PFSK-1 (cell line): ENCODE data around the gene ARHGAP42.

Source experiments
- FOXP2 ChIP-seq: optimal IDR thresholded peaks from 2 replicates; pipeline ENCODE3; 2011; ENCODE audit warnings: borderline replicate concordance, control low read depth, inconsistent platforms; ENCODE audit not compliant: insufficient read depth; ENCODE audit errors: extremely low read length, extremely low read depth
- POLR2AphosphoS5 ChIP-seq: IDR thresholded peaks from 2 replicates; pipeline ENCODE4 v1.6.1; 2012; ENCODE audit warnings: low read depth, mild to moderate bottlenecking, control low read depth, low read length, moderate library complexity
- SIN3A ChIP-seq: IDR thresholded peaks from 2 replicates; pipeline ENCODE4 v1.6.1; 2012; ENCODE audit warnings: mild to moderate bottlenecking, low read length, moderate library complexity, borderline replicate concordance; ENCODE audit not compliant: insufficient read depth
- TAF1 ChIP-seq: IDR thresholded peaks from 2 replicates; pipeline ENCODE4 v1.6.1; 2012; ENCODE audit warnings: low read length, control low read depth, borderline replicate concordance; ENCODE audit not compliant: insufficient read depth
- TF ChIP-seq, protein P1 (sequence below), 2 experiments: IDR thresholded peaks; 2 replicates each; pipeline versions ENCODE4 v1.6.1 to v1.8.0; 2011 to 2012; ENCODE audit warnings: low read depth in 2 of 2, low read length in 2 of 2, control low read depth in 1 of 2, inconsistent platforms in 1 of 2, mild to moderate bottlenecking in 1 of 2, moderate library complexity in 1 of 2; ENCODE audit not compliant: insufficient read depth in 1 of 2

ARHGAP42 gene

DNA sequence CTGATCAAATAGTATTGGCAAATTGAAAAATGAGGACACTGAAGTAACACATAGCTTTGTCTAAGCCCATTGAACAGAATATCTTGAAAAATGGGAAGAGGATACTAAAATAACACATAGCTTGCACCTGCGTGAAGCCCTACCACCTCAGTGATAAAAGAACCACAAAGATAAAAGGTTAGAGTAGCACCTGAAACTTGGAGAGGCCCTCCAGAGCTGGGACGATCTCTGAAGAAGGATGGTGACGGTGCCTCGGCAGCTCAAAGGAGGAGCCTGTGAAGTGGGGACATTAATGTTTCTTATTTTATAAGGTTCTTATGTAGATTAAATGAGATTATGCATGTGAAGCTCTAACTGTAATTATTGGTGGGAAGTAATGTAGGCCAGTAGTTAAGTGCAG is 23.1 kb upstream of the ARHGAP42 start:
- TF ChIP-seq FOXP2 (no peak), POLR2AphosphoS5 (no peak), TAF1 (no peak), SIN3A (no peak)
- TF ChIP-seq, protein P1, sequence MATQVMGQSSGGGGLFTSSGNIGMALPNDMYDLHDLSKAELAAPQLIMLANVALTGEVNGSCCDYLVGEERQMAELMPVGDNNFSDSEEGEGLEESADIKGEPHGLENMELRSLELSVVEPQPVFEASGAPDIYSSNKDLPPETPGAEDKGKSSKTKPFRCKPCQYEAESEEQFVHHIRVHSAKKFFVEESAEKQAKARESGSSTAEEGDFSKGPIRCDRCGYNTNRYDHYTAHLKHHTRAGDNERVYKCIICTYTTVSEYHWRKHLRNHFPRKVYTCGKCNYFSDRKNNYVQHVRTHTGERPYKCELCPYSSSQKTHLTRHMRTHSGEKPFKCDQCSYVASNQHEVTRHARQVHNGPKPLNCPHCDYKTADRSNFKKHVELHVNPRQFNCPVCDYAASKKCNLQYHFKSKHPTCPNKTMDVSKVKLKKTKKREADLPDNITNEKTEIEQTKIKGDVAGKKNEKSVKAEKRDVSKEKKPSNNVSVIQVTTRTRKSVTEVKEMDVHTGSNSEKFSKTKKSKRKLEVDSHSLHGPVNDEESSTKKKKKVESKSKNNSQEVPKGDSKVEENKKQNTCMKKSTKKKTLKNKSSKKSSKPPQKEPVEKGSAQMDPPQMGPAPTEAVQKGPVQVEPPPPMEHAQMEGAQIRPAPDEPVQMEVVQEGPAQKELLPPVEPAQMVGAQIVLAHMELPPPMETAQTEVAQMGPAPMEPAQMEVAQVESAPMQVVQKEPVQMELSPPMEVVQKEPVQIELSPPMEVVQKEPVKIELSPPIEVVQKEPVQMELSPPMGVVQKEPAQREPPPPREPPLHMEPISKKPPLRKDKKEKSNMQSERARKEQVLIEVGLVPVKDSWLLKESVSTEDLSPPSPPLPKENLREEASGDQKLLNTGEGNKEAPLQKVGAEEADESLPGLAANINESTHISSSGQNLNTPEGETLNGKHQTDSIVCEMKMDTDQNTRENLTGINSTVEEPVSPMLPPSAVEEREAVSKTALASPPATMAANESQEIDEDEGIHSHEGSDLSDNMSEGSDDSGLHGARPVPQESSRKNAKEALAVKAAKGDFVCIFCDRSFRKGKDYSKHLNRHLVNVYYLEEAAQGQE (IDR thresholded peaks at IDR 0.05; ENCODE audit: insufficient read depth in 1 of 2, low read depth in 2 of 2, low read length in 2 of 2), result no peak

DNA sequence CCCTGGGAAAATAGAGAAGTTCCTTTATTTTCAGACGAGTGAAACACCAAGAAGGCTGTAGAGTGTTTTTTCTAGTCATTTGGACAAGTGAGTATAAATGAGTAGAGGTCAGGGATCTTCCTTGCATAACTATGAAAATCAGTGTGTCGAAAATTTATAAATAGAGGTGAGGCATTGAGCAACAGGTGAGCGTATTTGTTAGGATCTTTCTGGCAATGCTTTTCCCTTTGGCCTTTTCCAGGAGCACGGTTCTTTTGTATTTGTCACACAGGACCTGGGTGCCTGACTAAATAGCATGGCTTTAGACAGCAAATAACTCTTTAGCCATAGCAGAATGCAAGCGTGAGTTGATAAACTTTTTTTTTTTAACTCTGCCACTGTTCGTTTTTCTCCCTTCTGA is 19.6 kb upstream of the ARHGAP42 start:
- TF ChIP-seq SIN3A (no peak), TAF1 (no peak), POLR2AphosphoS5 (no peak), FOXP2 (no peak)
- TF ChIP-seq, protein P1 (IDR thresholded peaks at IDR 0.05; ENCODE audit: insufficient read depth in 1 of 2, low read depth in 2 of 2, low read length in 2 of 2), result no peak

DNA sequence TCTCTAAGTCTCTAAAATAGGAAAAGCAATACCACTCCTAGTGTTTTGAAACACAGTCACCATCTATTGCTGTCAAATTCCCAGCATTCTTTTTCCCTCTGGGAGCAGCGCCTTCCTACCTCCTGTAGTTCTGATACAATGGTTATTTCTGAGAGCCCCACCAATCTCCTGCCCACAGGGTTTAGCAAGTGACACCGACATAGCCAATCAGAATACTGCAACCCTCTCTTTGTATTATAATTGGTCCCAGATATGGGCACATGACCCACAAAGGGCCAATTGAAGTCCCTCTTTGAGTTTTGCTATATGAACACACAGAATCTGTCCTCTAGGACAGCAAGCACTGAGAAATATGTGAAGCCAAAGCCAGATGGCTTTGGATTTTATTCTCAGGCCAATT is 16.9 kb upstream of the ARHGAP42 start:
- TF ChIP-seq FOXP2, result no peak
- TF ChIP-seq SIN3A, result no peak
- TF ChIP-seq, protein P1 (IDR thresholded peaks at IDR 0.05; ENCODE audit: insufficient read depth in 1 of 2, low read depth in 2 of 2, low read length in 2 of 2), result no peak
- TF ChIP-seq POLR2AphosphoS5, result no peak
- TF ChIP-seq TAF1, result no peak

DNA sequence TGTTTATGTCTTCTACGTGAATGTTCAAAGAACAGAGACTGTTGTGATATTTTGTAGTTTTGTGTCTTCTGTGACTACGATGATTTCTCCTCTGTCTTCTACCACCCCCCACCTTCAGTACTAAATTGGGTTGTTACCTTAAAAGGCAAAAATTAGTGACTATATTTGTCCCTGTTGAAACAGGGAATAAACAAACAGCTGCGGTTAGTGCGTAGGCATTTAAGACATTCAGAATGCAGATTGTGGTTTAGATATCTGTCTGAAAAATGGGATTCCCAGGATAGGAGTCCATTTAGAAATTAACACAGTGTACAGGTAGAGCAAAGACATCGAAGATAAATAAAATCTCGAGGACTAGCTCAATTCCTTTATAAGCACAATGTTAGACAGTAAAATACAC is 15.6 kb upstream of the ARHGAP42 start:
- TF ChIP-seq FOXP2 (no peak), SIN3A (no peak), POLR2AphosphoS5 (no peak), TAF1 (no peak)
- TF ChIP-seq, protein P1 (IDR thresholded peaks at IDR 0.05; ENCODE audit: insufficient read depth in 1 of 2, low read depth in 2 of 2, low read length in 2 of 2), result no peak

DNA sequence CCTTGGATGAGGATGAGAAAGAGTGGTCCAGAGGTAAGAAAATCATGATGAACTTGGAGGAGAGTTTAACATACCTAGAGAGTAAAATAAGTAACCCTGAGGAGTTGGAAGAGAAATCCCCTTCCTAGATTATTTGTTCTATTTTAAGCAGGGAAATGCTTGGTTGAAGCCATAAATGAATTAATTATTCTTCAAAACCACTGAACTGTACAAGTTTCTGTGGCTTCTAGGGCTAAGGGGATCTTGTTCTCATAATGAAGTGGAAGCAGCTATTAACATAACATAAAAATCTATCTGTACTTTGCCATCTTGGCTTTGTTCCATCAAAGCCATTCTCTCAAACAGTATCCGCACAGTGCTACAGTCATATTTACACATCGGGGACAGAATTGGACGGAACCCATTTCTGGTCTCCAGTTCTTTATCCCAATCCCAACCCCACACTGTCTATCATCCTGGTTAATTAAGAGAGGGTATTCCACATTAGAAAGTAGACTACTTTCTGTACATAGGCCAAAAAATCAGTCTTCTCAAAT is 14.5 kb upstream of the ARHGAP42 start:
- TF ChIP-seq, protein P1 (IDR thresholded peaks at IDR 0.05; ENCODE audit: insufficient read depth in 1 of 2, low read depth in 2 of 2, low read length in 2 of 2), result no peak
- no peak for TF ChIP-seq FOXP2
- TF ChIP-seq SIN3A, result no peak
- TF ChIP-seq POLR2AphosphoS5, result no peak
- no peak for TF ChIP-seq TAF1
